IgD-negative memory B cell (primary cell): ENCODE data around the gene EED. TPM values are rescaled to one million over a fixed set of nuclear protein-coding genes. Genes with fewer than 3 reads are reported as not detected.
"Not testable (repeated sequence)": the region's sequence is repeated elsewhere in the genome, so short reads cannot be mapped to it uniquely, and the experiment has no call there.

Source experiments
- H3K27ac Mint-ChIP-seq, 3 donors: one replicate each; pipeline ENCODE4 v1.8.0; 2020 to 2022; ENCODE audit warnings: mild to moderate bottlenecking in 3 of 3, mixed read lengths in 3 of 3, moderate library complexity in 1 of 3
- H3K27me3 Mint-ChIP-seq: one replicate; pipeline ENCODE4 v1.8.0; 2021; ENCODE audit warnings: mixed read lengths
- H3K36me3 Mint-ChIP-seq: one replicate; pipeline ENCODE4 v1.8.0; 2020; ENCODE audit warnings: mild to moderate bottlenecking, mixed read lengths
- H3K4me1 Mint-ChIP-seq, 3 donors: one replicate each; pipeline ENCODE4 v1.8.0; 2020 to 2022; ENCODE audit warnings: mixed read lengths in 3 of 3, mild to moderate bottlenecking in 1 of 3
- H3K4me3 Mint-ChIP-seq, 4 donors: one replicate each; pipeline ENCODE4 v1.8.0; 2020 to 2022; ENCODE audit warnings: mild to moderate bottlenecking in 4 of 4, mixed read lengths in 4 of 4, moderate library complexity in 3 of 4
- H3K9me3 Mint-ChIP-seq, 3 donors: one replicate each; pipeline ENCODE4 v1.8.0; 2020 to 2021; ENCODE audit warnings: mixed read lengths in 3 of 3, mild to moderate bottlenecking in 1 of 3
- polyA plus RNA-seq: library from polyadenylated mRNA; unstranded; fragments of 300-500 nt; fragmentation: Illumina TruSeq; gene quantifications from one replicate; pipeline ENCODE4 v1.2.3, GENCODE V29; 2021

EED gene
- polyA plus RNA-seq, 1 donor from 2014 or later: 20.2 TPM

GRCh38 chr11:86209806-86210657 is 34.5 kb upstream of the EED start:
- Mint-ChIP-seq H3K4me1 (peaks cover 2 to 9% (median 5%) of the 10 kb centered on the region in 3 donors), H3K4me3 (no peak overlapping the region), H3K27ac (no peak overlapping the region), H3K36me3 (no peaks in the 10 kb centered on the region), H3K9me3 (no peaks in the 10 kb centered on the region), H3K27me3 (no peaks in the 10 kb centered on the region)

- no peaks in the 10 kb centered on the region for H3K27me3 Mint-ChIP-seq
- no peaks in the 10 kb centered on the region for H3K9me3 Mint-ChIP-seq
- peaks cover 2 to 9% (median 5%) of the 10 kb centered on the region in 3 donors for H3K4me1 Mint-ChIP-seq
- H3K4me3 Mint-ChIP-seq: no peak overlapping the region
- H3K36me3 Mint-ChIP-seq: no peaks in the 10 kb centered on the region
- no peak overlapping the region for H3K27ac Mint-ChIP-seq
Measured at GRCh38 chr11:86210898-86211297, 33.7 kb upstream of the EED start.

- Mint-ChIP-seq H3K4me3 (no peak overlapping the region), H3K4me1 (peaks cover 2 to 9% (median 5%) of the 10 kb centered on the region in 3 donors)
Measured at GRCh38 chr11:86211619-86212018, 32.9 kb upstream of the EED start.

GRCh38 chr11:86212019-86212611 is 32.4 kb upstream of the EED start:
- Mint-ChIP-seq H3K4me3 (no peak overlapping the region), H3K9me3 (no peaks in the 10 kb centered on the region), H3K27ac (no peak overlapping the region), H3K36me3 (no peaks in the 10 kb centered on the region), H3K27me3 (no peaks in the 10 kb centered on the region), H3K4me1 (peaks cover 2 to 9% (median 5%) of the 10 kb centered on the region in 3 donors)

More at GRCh38 chr11:86211619-86212018, 32.9 kb upstream of the EED start:
- no peak overlapping the region for H3K27ac Mint-ChIP-seq
- no peaks in the 10 kb centered on the region for H3K36me3 Mint-ChIP-seq
- no peaks in the 10 kb centered on the region for H3K27me3 Mint-ChIP-seq
- H3K9me3 Mint-ChIP-seq: no peaks in the 10 kb centered on the region

GRCh38 chr11:86214710-86215109 is 29.8 kb upstream of the EED start:
- Mint-ChIP-seq H3K36me3 (no peaks in the 10 kb centered on the region), H3K27me3 (no peaks in the 10 kb centered on the region), H3K4me1 (peaks cover 17 to 23% (median 17%) of the 10 kb centered on the region in 3 donors), H3K9me3 (no peaks in the 10 kb centered on the region), H3K4me3 (no peak overlapping the region), H3K27ac (no peak overlapping the region)

- Mint-ChIP-seq H3K4me3 (peak overlapping the region; percentile 34 to 92 (median 85)), H3K9me3 (no peaks in the 10 kb centered on the region), H3K27ac (peak overlapping the region; percentile 39 to 94 (median 72)), H3K27me3 (peaks cover 3% of the 10 kb centered on the region), H3K4me1 (peaks cover 23 to 27% (median 23%) of the 10 kb centered on the region in 3 donors), H3K36me3 (no peaks in the 10 kb centered on the region)
Measured at GRCh38 chr11:86218125-86219084, 26.1 kb upstream of the EED start.

- H3K4me3 Mint-ChIP-seq: peak overlapping the region; percentile 34 to 92 (median 82)
- H3K9me3 Mint-ChIP-seq: no peaks in the 10 kb centered on the region
- peaks cover 23 to 27% (median 23%) of the 10 kb centered on the region in 3 donors for H3K4me1 Mint-ChIP-seq
- H3K36me3 Mint-ChIP-seq: no peaks in the 10 kb centered on the region
- peaks cover 3% of the 10 kb centered on the region for H3K27me3 Mint-ChIP-seq
- H3K27ac Mint-ChIP-seq: peak overlapping the region; percentile 39 to 94 (median 72)
Measured at GRCh38 chr11:86219311-86220193, 25.0 kb upstream of the EED start.

GRCh38 chr11:86220653-86221052 is 23.9 kb upstream of the EED start:
- peaks cover 20 to 23% (median 21%) of the 10 kb centered on the region in 3 donors for H3K4me1 Mint-ChIP-seq
- H3K27me3 Mint-ChIP-seq: peaks cover 3% of the 10 kb centered on the region
- no peaks in the 10 kb centered on the region for H3K9me3 Mint-ChIP-seq
- peak overlapping the region in 3 of 4 donors; percentile 57 to 89 (median 68) for H3K4me3 Mint-ChIP-seq
- H3K36me3 Mint-ChIP-seq: no peaks in the 10 kb centered on the region
- peak overlapping the region in 2 of 3 donors; percentile 18 to 67 for H3K27ac Mint-ChIP-seq

GRCh38 chr11:86222081-86222480 is 22.5 kb upstream of the EED start:
- Mint-ChIP-seq H3K9me3 (no peaks in the 10 kb centered on the region), H3K4me1 (peaks cover 21 to 25% (median 23%) of the 10 kb centered on the region in 3 donors), H3K4me3 (no peak overlapping the region), H3K27ac (no peak overlapping the region), H3K27me3 (peaks cover 3% of the 10 kb centered on the region), H3K36me3 (no peaks in the 10 kb centered on the region)

GRCh38 chr11:86224575-86224974 is 20.0 kb upstream of the EED start:
- not testable (repeated sequence) for H3K27me3 Mint-ChIP-seq, H3K9me3 Mint-ChIP-seq, H3K27ac Mint-ChIP-seq, H3K4me3 Mint-ChIP-seq, H3K36me3 Mint-ChIP-seq
- peaks cover 5 to 11% (median 7%) of the 10 kb centered on the region in 3 donors for H3K4me1 Mint-ChIP-seq

GRCh38 chr11:86225344-86225743 is 19.2 kb upstream of the EED start:
- not testable (repeated sequence) for H3K9me3 Mint-ChIP-seq, H3K27me3 Mint-ChIP-seq, H3K4me3 Mint-ChIP-seq, H3K4me1 Mint-ChIP-seq, H3K36me3 Mint-ChIP-seq, H3K27ac Mint-ChIP-seq

- Mint-ChIP-seq H3K36me3 (no peaks in the 10 kb centered on the region), H3K4me3 (no peak overlapping the region), H3K27ac (no peak overlapping the region), H3K9me3 (no peaks in the 10 kb centered on the region), H3K4me1 (peaks cover 0 to 4% (median 0%) of the 10 kb centered on the region in 3 donors), H3K27me3 (no peaks in the 10 kb centered on the region)
Measured at GRCh38 chr11:86228269-86229038, 16.1 kb upstream of the EED start.

- H3K36me3 Mint-ChIP-seq, H3K27me3 Mint-ChIP-seq, H3K4me1 Mint-ChIP-seq, H3K27ac Mint-ChIP-seq, H3K4me3 Mint-ChIP-seq, H3K9me3 Mint-ChIP-seq: not testable (repeated sequence)
Measured at GRCh38 chr11:86229039-86229330, 15.6 kb upstream of the EED start.
